Mesodermal cell (in vitro differentiated cells): ENCODE measurements around the gene COG8.
A peak's percentile ranks its signal among the peaks of the same experiment; 100 is the strongest.

ENCODE experiments used
- H3K27ac ChIP-seq: 2 replicates; pipeline ENCODE4 v1.7.0; 2013; ENCODE audit warnings: mild to moderate bottlenecking, low read depth, low read length, moderate library complexity; ENCODE audit not compliant: severe bottlenecking
- H3K36me3 ChIP-seq: 2 replicates; pipeline ENCODE4 v1.7.1; 2013; ENCODE audit warnings: mild to moderate bottlenecking, low read length, moderate library complexity; ENCODE audit not compliant: control insufficient read depth, insufficient read depth
- H3K4me1 ChIP-seq: one replicate; pipeline ENCODE4 v1.7.1; 2013; ENCODE audit warnings: mild to moderate bottlenecking, low read length; ENCODE audit not compliant: insufficient read depth, control insufficient read depth, poor library complexity, severe bottlenecking
- H3K4me3 ChIP-seq: 2 replicates; pipeline ENCODE4 v1.7.0; 2013; ENCODE audit warnings: low read length, control low read depth, mild to moderate bottlenecking; ENCODE audit not compliant: insufficient read depth, poor library complexity, severe bottlenecking; ENCODE audit errors: extremely low read depth
- H3K9me3 ChIP-seq: 2 replicates; pipeline ENCODE4 v1.7.1; 2013; ENCODE audit warnings: mild to moderate bottlenecking, low read length, moderate library complexity; ENCODE audit not compliant: control insufficient read depth
- WGBS, 2 experiments: methylation state at CpG; one replicate each; pipeline ENCODE4 v1.1.5; 2013; ENCODE audit warnings: missing lambda C conversion rate in 2 of 2; ENCODE audit not compliant: insufficient coverage in 2 of 2; 5-methylcytosine and 5-hydroxymethylcytosine counted together

Gene COG8

DNA sequence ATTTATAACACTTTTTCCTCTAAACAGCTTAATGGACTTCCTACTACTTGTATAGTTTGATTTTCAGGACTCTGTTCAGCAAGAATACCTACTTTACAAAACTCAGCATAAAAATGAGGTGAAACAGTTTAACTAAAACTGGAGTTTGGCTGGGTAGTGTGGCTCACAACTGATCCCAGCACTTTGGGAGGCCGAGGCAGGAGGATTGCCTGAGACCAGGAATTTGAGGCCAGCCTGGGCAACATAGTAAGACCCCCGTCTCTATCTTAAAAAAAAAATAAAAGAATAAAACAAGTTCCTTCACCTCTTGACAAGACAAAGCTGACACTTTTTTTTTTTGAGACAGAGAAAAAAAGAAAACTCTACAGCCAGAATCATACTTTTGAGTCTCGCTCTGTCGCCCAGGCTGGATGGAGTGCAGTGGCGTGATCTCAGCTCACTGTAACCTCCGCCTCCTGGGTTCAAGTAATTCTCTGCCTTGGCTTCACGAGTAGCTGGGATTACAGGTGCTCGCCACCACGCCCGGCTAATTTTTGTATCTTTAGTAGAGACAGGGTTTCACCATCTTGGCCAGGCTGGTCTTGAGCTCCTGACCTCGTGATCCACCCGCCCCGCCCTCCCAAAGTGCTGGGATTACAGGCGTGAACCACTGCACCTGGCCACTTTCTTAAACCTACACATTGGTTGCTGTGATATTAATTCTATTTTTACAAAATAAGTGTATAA, 11.6 kb downstream of the COG8 start:
- Histone ChIP-seq H3K4me1 (peaks cover 23% of the 10 kb centered on the region), H3K4me3 (no peak overlapping the region), H3K36me3 (peaks cover 74% of the 10 kb centered on the region), H3K27ac (no peak overlapping the region), H3K9me3 (no peaks in the 10 kb centered on the region)
- 96 to 100% methylated on average over 3 to 10 of the region's 14 CpGs for WGBS, 2 experiments

DNA sequence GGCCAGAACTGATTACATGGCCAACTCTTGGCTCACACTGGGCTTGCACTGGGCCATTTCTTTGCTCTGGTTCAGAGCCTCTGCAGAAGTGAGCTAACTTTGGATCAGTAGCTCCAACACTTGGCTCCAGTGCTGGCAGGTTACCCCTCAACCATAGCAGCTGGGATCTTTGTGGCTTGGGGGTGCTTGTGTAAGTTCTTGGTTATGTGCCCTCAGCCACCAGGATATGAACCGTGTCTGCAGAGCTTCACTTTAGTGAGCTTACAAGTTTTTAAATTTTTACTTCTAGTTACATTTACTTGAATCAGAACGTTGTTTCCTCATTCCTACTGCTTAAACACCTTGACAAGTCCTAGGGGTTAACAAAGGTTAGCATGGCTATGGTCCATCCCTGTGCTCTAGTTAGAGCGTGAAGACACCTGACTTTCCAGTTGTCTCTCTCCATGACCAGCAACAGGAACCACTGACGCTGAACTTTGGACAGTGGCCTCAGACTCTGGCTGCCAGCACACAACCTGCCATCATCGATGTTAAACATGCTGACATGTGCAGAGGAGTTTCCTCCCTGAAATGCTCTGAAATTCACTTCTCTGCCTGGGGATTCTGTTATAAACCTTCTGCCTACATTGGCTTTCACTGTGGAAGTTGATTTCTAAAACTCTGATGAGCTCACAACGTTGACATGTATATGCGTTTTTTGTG, 13.0 kb downstream of the COG8 start:
- peaks cover 21% of the 10 kb centered on the region for H3K4me1 ChIP-seq
- H3K27ac ChIP-seq = no peak overlapping the region
- WGBS, 2 experiments = 91 to 98% methylated on average over 5 to 7 of the region's 7 CpGs
- H3K4me3 ChIP-seq = no peak overlapping the region
- H3K36me3 ChIP-seq = peaks cover 75% of the 10 kb centered on the region
- no peaks in the 10 kb centered on the region for H3K9me3 ChIP-seq

DNA sequence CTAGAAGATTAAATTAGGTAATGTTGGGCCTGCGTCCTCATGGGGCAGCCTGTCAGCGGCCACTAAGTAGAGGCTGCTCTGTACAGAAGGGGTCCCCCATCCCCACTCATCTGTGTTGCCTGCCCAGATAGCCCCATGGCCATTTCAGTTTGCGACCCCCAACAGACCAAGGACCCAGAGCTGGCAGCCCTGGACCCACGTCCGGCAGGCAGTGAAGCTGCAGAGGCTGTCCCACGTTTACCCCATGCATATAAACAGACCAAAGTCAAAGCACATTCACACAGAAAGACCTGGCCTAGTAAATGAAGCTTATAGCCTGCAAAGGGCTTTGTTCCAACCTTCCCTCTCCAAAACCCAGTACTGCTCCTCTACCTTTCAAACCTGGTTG, 13.6 kb downstream of the COG8 start:
- no peak overlapping the region for H3K27ac ChIP-seq
- H3K4me1 ChIP-seq = peaks cover 19% of the 10 kb centered on the region
- H3K36me3 ChIP-seq = peaks cover 81% of the 10 kb centered on the region
- WGBS, 2 experiments = 74 to 95% methylated on average over 4 to 6 of the region's 6 CpGs
- no peak overlapping the region for H3K4me3 ChIP-seq
- no peaks in the 10 kb centered on the region for H3K9me3 ChIP-seq

DNA sequence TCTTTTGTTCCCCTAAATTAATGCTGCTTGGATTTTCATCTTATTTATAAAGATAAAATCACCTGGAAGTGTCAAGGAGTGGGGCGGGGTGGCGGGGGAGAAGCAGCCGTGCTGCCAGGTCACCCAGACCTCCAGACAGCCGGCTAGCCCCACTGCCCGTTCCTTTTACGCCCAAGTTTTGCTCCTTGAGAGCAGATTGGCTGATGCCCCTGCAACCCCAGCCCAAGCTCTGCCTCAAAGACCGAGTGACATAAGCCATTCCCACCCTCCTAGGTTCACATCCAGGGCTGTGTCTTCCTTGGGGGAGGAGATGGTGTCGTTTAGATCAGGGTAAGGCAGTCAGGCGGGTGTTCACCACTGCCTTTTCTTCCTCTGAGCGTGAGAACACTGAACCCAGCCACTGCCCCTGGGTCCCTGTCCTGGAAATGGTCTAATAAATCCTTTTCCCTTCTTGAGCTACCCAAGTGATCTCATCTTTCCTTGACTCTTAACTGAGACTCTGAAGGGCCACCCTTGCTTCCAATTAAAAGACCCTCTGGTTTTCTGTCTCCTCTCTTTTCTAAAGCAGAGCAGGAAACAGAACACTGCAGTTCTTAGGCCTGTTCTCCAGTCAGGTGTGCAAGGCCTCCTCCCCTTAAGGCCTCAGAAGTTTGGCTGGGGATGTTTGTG, 14.6 kb downstream of the COG8 start:
- 87 to 94% methylated on average over 6 to 8 of the region's 10 CpGs for WGBS, 2 experiments
- H3K4me3 ChIP-seq = no peak overlapping the region
- H3K4me1 ChIP-seq = peaks cover 19% of the 10 kb centered on the region
- no peaks in the 10 kb centered on the region for H3K9me3 ChIP-seq
- H3K27ac ChIP-seq = peak overlapping the region; percentile 16
- peaks cover 91% of the 10 kb centered on the region for H3K36me3 ChIP-seq

DNA sequence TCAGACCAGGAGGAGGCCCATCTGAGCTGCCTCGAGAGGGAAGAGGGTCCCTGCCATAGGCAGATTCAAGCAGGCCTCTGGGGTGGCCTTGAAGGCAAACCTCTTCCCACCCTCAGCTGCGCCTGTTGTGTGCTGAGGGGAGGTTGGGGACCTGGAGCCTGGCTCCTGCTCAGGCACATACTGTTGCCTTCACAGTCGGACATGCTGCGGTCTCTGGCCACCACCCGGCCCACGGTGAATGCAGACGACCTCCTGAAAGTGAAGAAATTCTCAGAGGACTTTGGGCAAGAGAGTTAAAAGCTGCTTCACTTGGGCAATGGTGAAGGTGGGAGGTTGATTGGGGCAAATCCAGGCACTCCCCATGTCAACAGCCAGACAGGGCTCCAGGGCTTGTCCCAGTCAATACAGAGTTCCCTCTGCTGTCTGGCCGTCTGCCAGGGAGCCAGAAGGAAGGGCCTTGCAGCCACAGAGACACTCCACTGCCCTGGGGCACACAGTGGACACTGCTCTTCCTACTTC, 15.3 kb downstream of the COG8 start:
- 93 to 96% methylated on average over 8 of the region's 8 CpGs for WGBS, 2 experiments
- Histone ChIP-seq H3K27ac (peak overlapping the region; percentile 16), H3K36me3 (peaks cover 98% of the 10 kb centered on the region), H3K9me3 (no peaks in the 10 kb centered on the region), H3K4me1 (peaks cover 19% of the 10 kb centered on the region), H3K4me3 (no peak overlapping the region)

DNA sequence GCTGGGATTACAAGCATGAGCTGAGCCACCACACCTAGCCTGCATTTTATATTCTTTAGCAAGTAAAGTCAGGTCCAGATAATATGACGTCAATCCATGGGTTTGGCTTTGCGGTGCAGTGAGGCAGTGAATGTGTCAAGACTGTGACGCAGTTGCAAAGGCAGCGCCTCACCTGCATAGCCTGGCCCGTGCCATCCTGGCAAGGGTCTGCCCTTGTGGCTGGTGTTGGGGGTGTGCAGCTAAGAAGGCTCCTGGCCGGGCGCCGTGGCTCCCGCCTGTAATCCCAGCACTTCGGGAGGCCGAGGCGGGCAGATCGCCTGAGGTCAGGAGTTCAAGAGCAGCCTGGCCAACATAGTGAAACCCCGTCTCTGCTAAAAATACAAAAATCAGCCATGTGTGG, 15.9 kb downstream of the COG8 start:
- H3K4me1 ChIP-seq = peaks cover 18% of the 10 kb centered on the region
- H3K27ac ChIP-seq = no peak overlapping the region
- H3K4me3 ChIP-seq = no peak overlapping the region
- peaks cover 98% of the 10 kb centered on the region for H3K36me3 ChIP-seq
- H3K9me3 ChIP-seq = no peaks in the 10 kb centered on the region
- WGBS, 2 experiments = 96 to 97% methylated on average over 7 to 14 of the region's 14 CpGs

DNA sequence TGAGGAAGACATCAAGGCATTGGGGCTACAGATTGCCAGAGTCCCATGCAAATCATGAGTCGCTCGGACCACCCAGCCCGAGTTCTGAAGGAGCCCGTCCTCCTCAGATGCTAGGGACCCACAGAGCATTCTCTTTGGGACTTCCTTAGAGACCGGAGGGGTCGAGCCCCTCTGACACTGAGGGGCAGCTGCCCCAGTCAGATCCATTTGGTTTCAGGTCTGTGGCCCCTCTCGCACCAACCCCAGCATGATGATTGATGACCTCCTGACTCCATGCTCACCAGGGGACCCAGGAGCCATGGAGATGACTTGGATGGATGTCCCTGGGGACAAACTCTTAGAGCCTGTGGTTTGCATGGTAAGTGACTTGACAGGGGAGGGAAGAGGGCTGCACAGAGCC, 17.0 kb downstream of the COG8 start:
- H3K4me1 ChIP-seq = peaks cover 13% of the 10 kb centered on the region
- H3K9me3 ChIP-seq = no peaks in the 10 kb centered on the region
- H3K4me3 ChIP-seq = no peak overlapping the region
- 95 to 98% methylated on average over 6 to 7 of the region's 7 CpGs for WGBS, 2 experiments
- peaks cover 94% of the 10 kb centered on the region for H3K36me3 ChIP-seq
- no peak overlapping the region for H3K27ac ChIP-seq

DNA sequence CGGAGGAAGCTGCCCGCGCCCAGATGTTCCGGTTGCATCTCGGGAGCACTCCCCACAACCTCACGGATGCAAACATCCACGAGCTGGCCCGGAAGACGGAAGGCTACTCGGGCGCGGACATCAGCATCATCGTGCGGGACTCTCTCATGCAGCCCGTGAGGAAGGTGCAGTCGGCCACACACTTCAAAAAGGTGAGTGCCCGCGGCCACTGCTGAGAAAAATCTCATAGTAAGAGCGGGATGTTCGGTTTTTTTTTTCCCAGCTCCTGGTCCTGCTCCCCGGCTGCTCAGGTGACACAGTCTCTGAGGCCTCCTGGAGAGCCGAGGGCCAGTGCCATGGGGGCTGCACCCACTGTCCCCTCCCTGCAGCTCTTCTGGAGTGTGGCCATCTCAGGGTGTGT, 18.3 kb downstream of the COG8 start:
- Histone ChIP-seq H3K27ac (no peak overlapping the region), H3K9me3 (no peaks in the 10 kb centered on the region), H3K36me3 (peaks cover 93% of the 10 kb centered on the region), H3K4me3 (no peak overlapping the region), H3K4me1 (peaks cover 11% of the 10 kb centered on the region)
- WGBS, 2 experiments = 93 to 94% methylated on average over 22 of the region's 22 CpGs

DNA sequence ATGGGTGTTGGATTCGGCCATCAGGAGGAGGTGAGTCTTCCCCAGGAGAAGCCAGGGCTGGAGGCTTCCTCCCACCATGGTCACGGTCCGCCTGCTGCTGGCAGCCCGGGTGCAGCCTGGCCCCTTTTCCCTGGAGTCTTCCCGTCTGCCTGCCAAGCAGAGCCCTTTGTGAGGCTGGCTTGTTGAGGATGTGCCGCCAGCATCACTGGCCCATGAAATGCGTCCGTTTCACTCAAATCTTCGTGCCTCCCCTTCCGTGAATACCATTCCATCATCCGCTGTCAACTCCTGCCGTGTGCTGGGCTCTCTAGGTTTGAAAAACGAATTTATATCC, 18.7 kb downstream of the COG8 start:
- H3K27ac ChIP-seq = no peak overlapping the region
- no peaks in the 10 kb centered on the region for H3K9me3 ChIP-seq
- H3K4me1 ChIP-seq = peaks cover 9% of the 10 kb centered on the region
- no peak overlapping the region for H3K4me3 ChIP-seq
- peaks cover 93% of the 10 kb centered on the region for H3K36me3 ChIP-seq
- 91 to 93% methylated on average over 8 to 12 of the region's 13 CpGs for WGBS, 2 experiments

DNA sequence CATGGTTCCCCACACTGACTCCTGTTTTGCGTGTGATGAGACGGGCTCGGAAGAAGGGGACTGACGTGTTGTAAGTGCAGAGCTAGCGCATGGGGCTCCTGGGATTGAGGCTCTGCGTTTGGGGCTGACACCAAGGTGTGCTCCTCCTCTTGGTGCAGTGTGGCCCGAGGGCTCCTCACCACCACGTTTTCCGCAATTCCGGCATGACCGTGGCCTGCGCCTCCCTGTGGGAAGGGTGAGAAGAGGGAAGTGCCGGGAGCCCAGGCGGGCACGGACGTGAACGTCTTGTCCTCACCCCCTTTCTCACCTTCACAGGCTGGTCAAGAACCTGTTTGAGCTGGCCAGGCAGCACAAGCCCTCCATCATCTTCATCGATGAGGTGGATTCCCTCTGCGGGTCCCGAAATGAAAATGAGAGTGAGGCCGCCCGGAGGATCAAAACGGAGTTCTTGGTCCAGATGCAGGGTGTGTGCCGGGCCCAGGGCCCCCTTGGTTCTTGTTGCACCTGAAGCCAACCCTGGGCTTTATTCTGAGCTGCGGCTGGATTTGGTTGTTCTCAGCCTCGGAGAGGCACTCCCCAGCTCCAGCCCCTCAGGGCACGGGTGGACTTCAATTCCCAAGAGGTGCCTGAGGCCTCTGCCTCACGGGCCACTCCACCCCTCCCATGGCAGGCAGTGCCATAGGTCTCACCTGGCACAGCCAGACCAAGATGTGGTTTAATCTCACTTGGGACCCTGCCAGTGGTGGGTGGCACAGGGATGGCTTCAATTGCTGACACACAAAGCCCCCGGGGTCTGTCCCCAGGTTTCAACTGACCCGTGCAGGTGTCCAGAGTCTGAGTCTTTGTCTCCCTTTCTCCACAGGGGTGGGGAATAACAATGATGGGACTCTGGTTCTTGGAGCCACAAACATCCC, 19.3 kb downstream of the COG8 start:
- H3K36me3 ChIP-seq = peaks cover 93% of the 10 kb centered on the region
- H3K27ac ChIP-seq = no peak overlapping the region
- no peak overlapping the region for H3K4me3 ChIP-seq
- no peaks in the 10 kb centered on the region for H3K9me3 ChIP-seq
- 94 to 95% methylated on average over 20 to 24 of the region's 30 CpGs for WGBS, 2 experiments
- H3K4me1 ChIP-seq = peaks cover 9% of the 10 kb centered on the region
